Measurements from ENCODE around the gene AP1S1.

The AP1S1 gene

DNA sequence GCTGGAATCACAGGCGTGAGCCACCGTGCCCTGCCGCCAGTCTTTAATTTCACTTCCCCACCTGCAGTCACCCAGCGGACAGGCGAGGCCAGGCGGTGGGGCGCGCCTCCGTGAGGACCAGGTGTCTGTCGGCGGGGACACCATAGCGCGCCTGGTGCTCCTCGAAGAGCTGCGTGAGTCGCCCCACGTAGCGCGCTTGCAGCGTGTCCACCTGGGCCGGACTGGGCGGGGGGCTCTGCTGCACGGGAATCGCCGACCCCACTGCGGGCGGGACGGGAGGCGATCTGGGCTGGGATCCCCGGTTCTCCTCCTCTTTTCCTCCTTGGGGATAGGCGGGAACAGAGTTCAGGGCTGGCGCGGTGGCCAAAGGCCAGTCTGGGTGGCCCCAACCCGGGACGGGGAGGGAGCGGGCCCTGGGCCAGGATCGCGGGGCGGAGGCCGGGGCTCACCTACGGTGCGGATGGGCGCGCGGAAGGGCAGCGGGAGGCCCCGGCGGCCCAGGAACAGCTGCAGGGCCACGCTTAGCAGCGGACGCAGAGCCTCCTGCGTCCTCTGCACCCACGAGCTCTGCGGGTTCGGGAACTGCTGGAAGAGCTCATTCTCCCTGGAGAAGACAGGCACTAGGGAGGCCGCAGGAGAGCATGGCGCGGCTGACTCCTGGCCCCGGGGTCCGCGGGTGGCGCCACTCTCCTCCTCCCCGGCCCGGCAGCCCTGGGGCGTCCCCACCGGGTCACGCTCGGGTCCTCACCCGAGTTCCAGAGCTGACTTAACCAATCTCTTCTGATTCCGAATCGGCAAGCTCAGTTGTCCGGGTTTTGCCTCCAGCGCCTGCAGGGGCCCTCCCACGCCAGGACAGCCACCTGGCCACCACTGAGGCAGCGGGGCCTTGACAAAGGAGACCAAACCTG lies 47.7 kb downstream of the AP1S1 start:
- no peak for DNase-seq

DNA sequence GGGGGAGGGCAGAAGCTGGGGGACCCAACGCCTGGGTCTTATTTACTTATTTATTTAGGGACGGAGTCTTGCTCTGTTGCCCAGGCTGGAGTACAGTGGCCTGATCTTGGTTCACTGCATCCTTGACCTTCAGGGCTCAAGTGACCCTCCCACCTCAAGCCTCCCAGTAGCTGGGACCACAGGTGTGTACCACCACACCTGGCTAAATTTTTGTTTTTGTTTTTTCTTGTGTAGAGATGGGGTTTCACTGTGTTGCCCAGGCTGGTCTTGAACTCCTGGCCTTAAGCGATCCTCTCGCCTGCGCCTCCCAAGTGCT lies 48.3 kb downstream of the AP1S1 start:
- no peak for DNase-seq

DNA sequence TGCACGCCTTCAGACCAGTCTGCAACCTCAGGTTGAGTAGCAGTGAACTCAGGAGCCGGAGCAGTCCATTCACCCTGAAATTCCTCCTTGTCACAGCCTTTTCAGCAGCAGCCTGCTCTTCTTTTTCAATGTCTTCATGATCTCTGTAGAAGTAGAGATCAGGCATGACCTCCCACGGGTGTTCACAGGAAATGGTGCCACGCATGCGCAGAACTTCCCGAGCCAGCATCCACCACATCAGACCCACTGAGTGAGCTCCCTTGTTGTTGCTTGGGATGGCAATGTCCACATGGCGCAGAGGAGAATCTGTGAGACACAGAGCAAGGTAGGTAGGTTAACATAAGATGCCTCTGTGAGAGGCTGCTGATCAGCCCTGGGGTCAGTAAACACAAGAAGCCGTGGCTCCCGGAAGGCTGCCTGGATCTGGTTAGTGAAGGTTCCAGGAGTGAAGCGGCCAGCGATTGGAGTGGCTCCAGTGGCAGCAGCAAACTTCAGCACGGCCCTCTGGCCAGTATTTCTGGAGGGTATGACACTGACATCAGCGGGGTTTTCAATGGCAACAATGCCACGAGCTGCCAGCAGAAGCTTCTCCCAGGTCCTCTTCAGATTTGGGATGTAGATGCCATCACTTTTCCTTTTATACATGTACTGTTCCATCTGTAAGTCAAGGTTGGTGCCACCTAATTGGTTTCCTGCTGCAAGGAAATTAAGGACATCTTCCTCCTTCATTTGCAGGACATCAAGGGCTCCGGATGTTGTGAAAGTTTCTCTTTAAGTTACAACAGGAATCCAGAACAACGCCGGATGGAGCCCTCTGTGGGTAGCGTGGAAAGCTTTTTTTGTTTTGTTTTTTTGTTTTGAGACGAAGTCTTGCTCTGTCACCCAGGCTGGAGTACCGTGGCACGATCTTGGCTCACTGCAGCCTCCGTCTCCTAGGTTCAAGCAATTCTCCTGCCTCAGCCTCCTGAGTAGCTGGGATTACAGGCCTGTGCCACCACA lies 49.8 kb downstream of the AP1S1 start:
- peak; percentile 27 to 36 for DNase-seq

DNA sequence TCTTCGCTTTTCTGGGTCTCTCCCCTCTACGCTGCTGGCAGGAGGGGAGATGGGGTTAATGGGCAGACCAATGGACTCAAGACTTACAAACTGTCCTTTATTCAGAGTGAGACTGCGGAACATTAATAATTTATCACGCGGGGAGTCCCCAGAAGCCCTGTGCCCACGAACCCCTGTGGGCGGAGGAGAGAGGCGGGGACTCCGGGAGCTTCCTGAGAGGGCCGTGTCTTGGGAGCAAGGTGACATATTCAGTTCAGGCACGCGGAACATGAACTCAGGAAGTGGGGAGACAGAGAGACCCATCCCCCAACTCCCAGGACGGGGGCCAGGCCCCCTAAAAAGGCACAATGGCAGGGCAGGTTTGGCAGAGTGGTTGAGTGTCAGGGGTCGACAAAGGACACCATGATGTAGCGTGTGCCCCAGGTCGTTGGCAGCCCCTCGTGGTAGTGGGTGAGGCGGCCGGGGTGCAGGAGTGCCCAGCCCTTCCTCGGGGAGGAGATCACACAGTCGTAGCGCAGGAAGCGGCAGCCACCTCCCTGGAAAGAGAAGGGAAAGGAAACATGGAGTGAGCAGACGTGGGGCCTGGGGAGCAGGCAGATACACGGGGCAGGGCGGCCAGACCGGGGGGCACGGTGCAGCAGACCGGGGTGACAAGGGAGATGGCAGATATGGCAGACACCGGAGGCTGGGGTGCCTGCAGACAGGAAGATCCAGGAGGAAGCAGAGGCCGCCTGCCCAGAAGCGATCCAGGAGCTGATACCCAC lies 51.8 kb downstream of the AP1S1 start:
- no peak for DNase-seq

DNA sequence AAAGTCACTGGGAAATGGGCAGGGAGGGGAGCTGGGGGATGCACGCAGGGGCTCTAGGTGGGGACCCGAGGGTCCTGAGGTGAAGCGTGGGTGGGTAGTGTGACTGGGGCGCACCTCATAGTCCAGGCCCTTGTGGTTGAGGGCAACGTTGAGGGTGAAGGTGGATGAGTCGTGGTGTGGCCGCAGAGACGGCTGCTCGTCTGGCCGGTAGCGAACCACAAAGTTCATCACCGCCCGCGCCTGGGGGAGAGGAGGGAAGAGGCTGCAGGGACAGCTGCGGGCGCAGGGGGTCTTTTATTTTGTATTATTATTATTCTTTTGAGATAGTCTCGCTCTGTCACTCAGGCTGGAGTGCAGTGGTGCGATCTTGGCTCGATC lies 52.4 kb downstream of the AP1S1 start:
- DNase-seq, result no peak

DNA sequence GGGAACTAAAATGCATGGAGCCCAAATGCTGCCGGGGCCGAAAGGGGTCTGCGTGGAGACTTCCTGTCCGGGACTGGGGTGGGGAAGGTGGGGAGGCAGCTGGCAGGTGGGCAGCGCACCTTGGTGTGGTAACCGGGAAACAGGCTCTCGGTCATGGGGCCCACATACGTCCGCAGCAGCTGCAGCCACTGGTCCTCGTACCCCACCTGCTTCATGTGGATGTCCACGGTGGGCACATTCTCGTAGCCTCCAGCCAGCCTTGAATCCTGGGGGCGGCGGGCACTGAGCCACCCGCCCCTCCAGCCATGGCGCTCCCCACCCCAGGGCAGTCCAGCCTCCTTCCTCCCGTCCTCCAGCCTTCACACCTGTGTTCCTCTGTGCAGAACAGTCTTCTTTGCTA lies 53.2 kb downstream of the AP1S1 start:
- no peak for DNase-seq

DNA sequence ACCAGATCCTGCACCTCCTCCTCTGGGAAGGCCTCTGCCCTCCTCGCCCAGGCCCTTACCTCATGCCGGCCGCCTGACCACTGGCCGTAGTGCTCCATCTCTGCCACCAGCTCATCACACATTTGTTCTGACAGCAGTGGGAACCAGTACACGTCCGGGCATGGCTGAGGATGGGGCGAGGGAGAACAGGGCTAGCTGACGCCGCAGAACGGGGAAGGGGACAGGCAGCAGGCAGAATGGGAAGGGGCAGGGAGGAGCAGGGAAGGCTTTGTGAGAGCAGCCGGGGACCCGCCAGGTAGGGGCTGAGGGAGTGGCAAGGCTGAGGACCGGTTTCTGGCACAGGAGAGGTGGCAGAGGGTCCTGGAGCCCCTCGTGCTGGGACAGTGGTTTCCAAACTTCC lies 54.5 kb downstream of the AP1S1 start:
- DNase-seq, result no peak

DNA sequence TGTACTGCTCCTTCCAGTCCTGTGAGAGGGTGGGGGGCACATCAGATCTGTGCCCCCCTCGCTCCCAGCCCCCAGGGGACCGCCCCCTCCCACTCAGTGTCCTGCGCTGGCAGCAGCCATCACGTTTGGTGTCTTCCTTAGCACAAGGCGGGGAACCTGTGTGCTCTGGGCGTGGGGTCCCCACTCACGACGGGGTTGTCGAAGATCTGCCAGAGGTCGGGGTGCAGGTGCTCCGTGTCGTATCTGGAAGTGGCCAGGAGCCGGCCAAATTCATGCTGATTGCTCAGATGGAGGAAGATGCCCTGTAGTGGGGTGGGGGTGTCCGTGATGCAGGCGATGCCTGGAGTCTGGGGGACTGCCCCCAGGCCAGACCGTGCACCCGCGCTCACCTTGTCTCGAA lies 55.9 kb downstream of the AP1S1 start:
- DNase-seq, result no peak
